Dermis blood vessel endothelial cell (primary cell): ENCODE measurements around the gene DYRK4. TPM values are rescaled to one million over a fixed set of nuclear protein-coding genes. Genes with fewer than 3 reads are reported as not detected.
"Not testable (repeated sequence)": the region's sequence is repeated elsewhere in the genome, so short reads cannot be mapped to it uniquely, and the experiment has no call there.

ENCODE experiments used
- DNase-seq: peaks from one replicate; pipeline ENCODE4 v3.0.0; 2010
- total RNA-seq: library from RNA; depleted of rRNA; stranded (reverse); fragments of >200 nt; gene quantifications from 2 replicates; pipeline ENCODE4 v1.2.3, GENCODE V29; 2014

The DYRK4 gene, protein sequence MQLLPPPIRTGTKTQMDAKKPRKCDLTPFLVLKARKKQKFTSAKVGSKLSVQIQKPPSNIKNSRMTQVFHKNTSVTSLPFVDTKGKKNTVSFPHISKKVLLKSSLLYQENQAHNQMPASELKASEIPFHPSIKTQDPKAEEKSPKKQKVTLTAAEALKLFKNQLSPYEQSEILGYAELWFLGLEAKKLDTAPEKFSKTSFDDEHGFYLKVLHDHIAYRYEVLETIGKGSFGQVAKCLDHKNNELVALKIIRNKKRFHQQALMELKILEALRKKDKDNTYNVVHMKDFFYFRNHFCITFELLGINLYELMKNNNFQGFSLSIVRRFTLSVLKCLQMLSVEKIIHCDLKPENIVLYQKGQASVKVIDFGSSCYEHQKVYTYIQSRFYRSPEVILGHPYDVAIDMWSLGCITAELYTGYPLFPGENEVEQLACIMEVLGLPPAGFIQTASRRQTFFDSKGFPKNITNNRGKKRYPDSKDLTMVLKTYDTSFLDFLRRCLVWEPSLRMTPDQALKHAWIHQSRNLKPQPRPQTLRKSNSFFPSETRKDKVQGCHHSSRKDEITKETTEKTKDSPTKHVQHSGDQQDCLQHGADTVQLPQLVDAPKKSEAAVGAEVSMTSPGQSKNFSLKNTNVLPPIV
- total RNA-seq: 18.9 and 29.0 TPM in 2 replicates

DNA sequence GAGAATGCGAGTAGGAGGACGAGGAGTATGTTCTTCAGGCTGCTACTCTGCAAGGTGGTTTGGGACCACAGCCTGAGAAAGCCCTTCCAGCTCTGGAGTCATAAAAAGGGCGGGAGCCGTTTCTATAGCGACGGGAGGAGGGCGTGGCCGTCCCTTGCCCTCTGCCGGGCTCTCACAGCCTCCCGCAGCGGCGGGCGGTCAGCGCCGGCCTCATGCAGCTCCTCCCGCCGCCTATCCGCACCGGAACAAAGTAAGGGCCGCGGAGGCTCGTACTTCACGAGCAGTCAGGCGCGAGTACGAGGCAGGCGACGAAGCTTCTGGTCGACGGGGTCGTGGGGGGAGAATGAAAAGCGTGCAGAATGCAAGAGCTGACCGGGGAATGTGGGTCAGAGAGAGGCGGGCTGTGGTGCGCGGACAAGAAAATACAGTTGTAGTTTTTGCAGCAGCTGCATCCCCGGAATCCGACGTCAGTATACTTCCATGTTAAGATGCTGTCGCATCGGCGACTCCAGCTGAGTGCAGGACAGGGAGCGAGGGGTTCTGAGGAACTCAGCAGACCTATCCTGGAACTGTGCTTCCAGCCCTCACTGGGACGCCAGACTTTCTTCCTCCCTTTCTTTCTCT is at the start of gene DYRK4:
TSS of gene DYRK4 (plus strand) at position 175 of the 624 bp plus-strand sequence. CDS start at position 213, 38 bp downstream.
- DNase-seq: peak; percentile 63

GRCh38 chr12:4518106-4518728 is 43.8 kb upstream of the DYRK4 start:
- DNase-seq: no peak

DNA sequence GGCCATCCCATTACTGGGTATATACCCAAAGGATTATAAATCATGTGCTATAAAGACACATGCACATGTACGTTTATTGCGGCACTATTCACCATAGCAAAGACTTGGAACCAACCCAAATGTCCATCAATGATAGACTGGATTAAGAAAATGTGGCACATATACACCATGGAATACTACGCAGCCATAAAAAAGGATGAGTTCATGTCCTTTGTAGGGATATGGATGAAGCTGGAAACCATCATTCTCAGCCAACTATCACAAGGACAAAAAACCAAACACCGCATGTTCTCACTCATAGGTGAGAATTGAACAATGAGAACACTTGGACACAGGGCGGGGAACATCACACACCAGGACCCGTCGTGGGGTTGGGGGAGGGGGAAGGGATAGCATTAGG is 38.6 kb upstream of the DYRK4 start:
- DNase-seq: not testable (repeated sequence)

DNA sequence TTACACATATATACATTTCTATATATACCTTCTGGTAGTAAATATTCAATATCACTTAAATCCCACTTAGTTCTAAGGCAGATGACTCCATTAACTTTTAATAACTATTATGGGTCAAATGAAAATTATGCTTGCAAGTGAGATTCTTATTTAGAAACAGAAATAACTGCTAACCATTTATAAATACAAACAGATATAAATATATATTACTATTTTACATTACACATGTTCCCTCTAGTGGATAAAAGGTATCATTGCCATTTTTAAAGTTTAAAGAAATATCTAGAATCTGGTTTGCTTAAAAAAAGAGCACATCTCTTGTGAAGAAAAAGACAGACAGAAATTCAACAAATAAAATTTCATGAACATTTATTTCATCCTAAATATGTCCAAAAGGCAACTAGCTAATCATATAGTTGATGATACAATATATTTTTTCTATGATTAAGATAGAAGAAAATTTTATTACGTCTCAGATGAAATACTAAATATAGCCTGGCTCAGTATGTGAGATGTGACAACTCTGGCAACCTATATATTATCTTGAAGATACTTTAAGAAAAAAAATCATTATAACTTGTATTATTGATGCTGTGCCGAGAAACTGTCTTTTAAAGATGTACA is 35.0 kb upstream of the DYRK4 start:
- peak; percentile 36 for DNase-seq

DNA sequence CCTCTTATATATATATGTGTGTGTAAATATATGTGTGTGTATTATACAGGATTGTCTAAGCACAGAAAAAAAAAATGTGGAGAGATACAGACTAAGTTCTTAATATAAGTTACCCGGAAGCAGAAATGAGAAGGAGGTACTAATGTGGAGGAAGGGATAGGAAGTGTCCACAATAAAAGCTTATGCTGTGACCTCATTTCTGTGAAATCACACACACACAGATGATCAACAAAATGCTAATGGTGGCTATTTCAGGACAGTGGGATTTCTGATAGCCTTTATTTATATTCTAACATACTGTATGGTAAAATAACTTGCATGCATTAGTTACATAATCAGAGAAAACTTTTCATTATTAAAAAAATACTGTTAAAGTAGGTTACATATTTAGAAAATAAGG is 31.8 kb upstream of the DYRK4 start:
- no peak for DNase-seq

DNA sequence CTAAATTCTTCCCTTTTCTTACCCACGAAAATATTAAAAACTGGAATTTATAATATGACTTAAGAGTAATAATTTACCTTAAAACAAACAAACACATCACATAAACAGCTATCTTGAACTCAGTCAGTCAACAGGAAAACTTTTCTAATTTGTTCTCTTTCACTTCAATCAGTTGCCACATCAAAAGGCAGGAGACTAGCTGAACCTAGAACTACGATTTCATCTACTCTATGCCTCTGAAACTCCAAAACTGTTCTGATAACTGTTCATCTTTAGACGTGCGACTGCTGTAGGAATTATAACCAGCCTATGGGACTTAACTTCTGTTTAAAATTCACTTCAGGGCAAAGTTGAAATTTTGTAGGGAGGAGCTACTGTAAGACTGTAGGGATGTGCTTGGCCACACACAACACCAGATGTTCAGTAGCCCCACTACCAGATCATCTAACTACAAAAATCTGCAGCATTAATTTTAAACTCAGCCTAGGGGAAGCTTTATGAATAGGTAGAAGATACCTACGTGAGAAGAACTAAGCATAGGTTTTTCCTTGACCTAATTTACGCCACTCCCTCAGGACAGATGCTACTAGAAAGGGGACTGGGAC is 30.9 kb upstream of the DYRK4 start:
- no peak for DNase-seq

GRCh38 chr12:4535092-4535491 is 26.9 kb upstream of the DYRK4 start:
- DNase-seq: no peak

DNA sequence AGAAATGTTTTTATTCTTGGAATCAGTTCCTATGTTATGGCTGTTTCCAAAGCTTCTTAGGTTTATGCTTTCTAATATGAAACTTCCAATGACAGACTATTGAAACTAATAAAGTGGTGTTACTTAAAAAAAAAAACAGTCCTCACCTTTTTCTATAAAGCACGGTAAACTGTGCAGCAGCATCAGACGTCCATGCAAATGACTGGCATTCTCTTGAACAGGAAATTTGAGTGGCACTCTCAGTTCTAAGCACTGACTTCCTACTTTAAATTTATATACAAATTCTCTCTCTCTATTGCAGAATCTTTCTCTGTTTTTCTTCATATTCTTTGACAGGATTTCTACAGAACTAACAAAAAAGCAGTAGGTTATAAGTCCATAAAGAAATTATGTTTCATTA is 26.1 kb upstream of the DYRK4 start:
- DNase-seq: no peak

DNA sequence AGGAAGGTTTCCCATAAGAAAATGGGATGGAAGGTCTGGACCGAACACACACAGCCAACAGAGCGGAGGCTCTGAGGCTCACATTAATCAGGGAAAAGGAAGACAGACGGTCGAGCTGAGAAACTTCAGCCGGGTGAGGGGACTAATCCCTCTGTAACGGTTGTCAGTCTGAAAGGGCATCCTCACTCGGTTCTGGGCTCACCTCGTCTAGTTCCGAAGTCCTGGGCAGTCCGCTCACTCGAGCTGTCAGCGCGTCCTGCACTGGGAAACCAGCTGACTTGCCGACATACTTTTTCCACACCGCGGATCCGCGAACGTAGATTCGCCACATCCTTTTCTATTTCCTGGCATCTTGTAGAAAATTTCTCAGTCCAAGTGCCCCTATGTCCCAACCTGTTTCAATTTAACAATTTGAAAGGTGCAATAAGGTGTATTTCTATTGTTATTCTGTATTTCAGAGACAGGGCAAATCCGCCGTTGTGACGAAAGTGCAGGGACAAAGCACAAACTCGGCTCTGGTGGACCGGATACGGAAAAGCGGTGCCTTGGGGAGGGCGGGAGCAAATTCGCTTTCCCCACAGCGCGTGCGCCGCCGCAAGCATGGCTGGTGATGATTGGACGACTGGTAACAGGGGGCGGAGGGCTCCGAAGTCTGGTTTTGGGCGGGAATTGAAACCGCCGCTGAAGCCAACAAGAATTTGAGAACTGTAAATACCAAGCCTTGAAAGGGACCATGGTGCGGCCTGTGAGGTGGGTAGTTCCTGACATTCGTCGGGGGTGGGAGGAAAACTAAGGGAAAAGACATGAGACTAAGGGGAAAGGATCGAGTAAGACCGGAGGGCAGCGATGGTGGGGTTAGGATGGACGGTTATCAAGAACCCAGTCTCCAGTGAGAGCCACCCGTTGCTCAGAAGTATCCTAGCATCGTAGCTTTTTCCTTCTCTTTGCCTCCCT is 23.5 kb upstream of the DYRK4 start, which contains the start of gene RAD51AP1:
TSS of gene RAD51AP1 (plus strand) at position 684 of the 954 bp plus-strand sequence. CDS start at position 734, 50 bp downstream.
- peak; percentile 99 for DNase-seq

DNA sequence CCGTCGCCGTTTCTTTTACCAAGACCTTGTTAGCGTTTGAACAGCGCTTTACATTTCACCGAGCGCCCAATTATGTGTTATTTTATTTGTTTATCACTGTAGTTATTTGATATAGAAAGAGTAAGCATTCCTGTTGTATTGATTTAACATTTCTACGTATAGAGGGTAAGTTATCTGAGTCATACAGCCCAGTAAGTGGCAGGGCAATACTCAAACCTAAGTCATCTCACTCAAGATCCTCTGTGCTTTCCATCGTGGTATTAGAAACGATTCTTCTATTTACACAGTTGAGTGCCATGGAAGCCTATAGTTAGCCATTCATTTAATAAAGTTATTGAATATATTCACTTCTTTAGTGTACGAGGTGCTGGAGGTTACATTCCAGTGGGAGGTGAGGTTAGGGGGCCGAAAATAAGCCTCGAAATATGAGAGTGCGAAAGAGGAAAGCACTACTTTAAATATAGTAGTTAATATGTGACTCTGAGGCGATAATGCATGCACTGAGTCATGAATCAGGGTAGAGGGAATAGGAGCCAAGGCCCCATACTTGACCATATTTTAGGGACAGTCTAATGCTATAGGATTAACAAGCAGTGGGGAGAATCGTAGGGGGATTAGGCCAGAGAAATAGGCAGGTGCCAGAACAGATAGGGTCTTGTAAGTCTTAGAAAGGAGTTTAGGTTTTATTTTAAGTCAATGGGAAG is 22.7 kb upstream of the DYRK4 start:
- DNase-seq: peak; percentile 5

DNA sequence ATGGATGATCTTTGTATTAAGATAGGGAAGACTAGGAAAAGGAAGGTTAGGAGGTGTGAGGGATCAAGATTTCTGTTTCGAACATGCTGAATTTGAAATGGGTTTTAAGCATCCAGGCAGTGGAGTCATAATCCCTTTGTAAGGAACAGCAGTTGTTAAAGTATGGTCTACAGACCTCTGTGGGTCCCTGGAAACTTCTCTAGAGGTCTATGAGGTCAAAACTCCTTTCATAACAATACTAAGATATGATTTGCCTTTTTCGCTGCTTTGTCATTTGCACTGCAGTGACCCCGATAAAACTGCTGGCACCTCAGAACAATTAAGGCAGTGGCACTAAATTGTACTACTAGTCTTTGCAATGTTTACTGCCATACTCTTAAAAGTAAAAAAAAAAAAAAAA is 21.8 kb upstream of the DYRK4 start:
- DNase-seq: no peak

- DNase-seq: no peak
Measured at GRCh38 chr12:4540638-4541037, 21.4 kb upstream of the DYRK4 start.

DNA sequence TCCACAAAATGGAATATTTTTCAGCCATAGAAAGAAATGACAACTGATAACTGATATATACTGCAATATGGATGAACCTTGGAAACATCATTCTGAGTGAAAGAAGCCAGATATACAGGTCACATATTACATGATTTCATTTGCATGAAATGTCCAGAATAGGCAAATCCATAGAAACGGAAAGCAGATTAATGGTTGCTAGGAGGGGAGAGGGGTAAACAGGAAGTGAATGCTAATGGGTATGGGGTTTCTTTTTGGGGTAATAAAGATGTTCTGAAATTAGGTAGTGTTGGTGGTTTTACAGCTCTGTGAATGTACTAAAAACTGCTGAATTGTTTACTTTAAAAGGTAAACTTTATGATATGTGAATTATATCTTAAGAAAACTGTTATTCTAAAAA is 16.8 kb upstream of the DYRK4 start:
- DNase-seq: no peak

- DNase-seq: no peak
Measured at GRCh38 chr12:4552191-4552590, 9.8 kb upstream of the DYRK4 start.

- no peak for DNase-seq
Measured at GRCh38 chr12:4553943-4554342, 8.1 kb upstream of the DYRK4 start.

GRCh38 chr12:4555804-4556203 is 6.2 kb upstream of the DYRK4 start:
- no peak for DNase-seq

DNA sequence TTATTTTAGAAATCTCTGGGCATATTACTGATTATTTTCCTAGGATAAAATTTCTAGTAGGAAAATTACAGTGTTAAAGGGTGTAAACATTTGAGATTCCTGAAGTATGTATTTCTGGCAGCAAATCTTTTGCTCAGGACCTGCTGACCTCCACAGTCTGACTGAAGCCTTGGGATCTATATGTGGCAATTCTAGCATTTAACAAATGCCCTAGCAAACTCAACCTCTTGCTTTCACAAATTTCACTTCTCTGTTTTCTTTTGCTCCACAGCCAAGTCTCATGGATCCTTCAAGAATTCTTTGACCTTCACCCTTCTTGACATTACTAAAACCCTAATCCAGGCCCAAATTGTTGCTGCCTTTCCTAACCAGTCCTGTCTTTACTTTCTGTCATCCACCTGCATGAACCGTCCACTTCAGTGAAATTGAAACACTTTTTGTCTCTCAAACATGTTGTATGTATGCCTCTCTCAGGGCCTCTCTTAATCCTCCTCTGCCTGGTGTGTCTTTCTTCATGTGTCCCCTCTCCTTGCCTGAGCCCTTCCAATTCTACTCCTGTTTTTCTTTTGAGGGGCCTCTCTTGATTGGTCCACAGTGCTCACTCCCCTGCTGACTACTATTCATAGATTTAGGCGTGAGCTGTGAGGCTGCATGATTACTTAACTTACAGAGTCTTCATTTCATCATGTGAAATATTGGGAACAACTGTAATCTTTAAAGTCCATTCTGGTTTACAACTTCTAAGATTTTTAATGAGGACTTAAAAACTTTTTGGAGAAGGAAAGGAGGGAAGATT is 5.1 kb upstream of the DYRK4 start:
- no peak for DNase-seq

DNA sequence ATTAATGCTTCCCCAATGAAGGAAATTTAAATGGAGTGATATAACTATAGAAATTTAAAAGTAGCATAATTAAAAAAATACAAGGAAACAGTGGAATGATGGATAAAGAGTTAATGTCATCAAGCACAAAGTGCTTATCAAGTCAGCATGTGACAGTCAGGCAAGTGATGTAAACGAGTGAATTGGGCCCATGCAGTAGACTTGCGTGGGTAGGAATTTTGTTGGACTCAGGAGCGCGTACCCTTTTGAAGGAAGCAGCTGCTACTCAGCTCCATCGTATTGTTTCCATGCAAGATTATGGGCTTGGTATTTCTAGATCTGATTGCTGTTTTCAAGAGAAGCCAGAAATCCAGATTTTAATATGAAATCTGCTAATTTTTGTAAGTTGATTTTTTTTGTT is 4.4 kb upstream of the DYRK4 start:
- no peak for DNase-seq

DNA sequence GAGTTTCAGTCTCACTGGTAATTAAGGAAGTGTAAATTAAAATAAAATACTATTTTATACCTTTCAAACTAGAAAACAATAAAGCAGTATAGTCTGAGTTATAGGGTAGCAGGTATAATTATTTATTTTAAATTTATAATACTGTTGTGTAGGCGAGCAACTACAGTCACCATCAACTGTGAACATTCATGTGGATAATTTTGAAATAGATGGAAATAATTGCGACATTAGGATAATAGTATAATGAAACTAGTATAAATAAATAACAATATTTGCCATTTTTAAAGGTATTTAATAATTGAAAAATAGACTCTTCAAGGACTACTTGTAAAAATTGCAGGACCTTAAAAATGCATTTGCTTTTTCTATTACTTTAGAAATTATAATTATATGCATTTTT is 3.8 kb upstream of the DYRK4 start:
- no peak for DNase-seq

DNA sequence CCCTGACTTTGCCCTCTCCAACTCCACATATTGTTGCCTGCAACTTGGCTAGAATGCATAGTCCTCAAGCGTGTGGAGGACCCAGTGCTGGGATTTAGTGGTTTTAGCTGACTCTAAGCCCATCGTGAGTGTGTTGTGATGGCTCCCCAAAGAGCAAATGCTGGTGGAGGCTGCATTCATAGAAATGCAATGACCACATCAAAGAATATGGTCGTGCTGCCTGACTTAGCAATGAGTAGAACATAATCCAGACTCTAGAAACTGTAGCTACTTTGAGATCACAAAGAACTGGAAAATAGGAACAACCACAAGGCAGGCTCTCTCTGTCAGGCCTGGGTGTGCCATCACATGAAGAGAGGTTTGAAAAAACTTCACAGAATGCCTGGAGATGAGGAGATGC is 1.3 kb downstream of the DYRK4 start:
- no peak for DNase-seq
